GM19468 (cell line): Measurements from ENCODE around the gene NEUROG1.
"Not testable (repeated sequence)": the region's sequence is repeated elsewhere in the genome, so short reads cannot be mapped to it uniquely, and the experiment has no call there.

Experiments used
- ATAC-seq: cut with Tn5 transposase; IDR thresholded peaks from one replicate; pipeline ENCODE4 v1.9.1; 2021; ENCODE audit warnings: mild to moderate bottlenecking, moderate library complexity, moderate number of reproducible peaks; ENCODE audit not compliant: unreplicated experiment; ENCODE audit errors: extremely low read depth

Gene NEUROG1

GRCh38 chr5:135541807-135542502, 6.2 kb upstream of the NEUROG1 start:
- no peak for ATAC-seq

GRCh38 chr5:135539430-135540005, 3.8 kb upstream of the NEUROG1 start:
- ATAC-seq = no peak

DNA sequence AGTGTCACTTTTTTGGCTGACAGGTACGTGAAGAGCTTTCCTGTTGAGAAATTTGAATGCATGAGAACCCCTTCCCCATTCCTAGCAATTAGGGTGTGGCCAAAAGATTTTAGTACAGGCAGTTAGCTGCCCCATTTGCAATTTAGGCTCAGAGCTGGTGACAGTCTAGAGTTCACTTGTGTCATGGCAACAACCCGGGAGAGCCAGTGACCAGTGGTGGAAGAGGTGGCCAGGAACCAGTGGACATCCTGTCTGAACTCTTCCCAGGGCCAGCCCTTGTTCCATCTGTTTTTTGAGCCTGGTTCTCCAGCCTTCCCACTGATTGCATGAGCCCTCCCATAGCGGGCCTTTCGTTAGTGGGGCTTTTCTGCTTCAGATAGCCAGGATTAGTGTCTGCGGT, 2.5 kb upstream of the NEUROG1 start:
- ATAC-seq = no peak

DNA sequence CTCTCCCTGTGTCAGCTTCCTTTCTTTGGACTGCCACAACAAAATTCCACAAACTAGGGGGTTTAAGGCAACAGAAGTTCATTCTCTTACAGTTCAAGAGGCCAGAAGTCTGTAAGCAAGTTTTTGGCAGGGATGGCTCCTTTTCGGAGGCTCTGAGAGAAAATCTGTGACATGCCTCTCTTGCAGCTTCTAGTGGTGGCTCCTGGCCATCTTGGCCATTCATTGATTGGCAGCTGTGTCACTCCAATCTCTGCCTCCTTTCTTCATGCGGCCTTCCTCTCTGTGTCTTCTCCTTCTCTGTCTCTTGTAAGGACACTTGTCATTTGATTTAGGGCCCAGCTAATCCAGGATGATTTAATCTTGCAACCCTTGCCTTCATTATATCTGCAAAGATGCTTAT, 2.0 kb upstream of the NEUROG1 start:
- no peak for ATAC-seq

DNA sequence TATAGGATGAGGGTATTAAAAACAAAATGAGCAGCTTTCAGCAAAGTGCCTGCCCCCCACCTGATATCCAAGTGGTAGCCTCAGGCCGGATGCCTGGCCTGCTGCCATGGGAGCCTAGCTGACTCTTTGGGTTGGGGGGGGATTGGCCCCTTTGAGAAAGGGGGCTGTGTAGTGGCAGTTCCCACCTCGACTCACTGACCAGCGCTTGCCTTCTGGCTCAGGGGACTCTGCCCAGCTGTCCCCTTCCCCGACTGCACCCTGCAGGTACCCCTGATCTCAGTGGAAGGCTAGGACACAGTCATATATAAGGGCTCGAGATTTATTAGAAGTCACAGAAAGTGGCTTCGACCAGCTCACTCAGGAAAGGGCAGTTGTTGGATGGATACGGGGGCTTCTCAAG, 1.5 kb upstream of the NEUROG1 start:
- ATAC-seq = no peak

GRCh38 chr5:135535420-135535819, 344 bp downstream of the NEUROG1 start:
- no peak for ATAC-seq

DNA sequence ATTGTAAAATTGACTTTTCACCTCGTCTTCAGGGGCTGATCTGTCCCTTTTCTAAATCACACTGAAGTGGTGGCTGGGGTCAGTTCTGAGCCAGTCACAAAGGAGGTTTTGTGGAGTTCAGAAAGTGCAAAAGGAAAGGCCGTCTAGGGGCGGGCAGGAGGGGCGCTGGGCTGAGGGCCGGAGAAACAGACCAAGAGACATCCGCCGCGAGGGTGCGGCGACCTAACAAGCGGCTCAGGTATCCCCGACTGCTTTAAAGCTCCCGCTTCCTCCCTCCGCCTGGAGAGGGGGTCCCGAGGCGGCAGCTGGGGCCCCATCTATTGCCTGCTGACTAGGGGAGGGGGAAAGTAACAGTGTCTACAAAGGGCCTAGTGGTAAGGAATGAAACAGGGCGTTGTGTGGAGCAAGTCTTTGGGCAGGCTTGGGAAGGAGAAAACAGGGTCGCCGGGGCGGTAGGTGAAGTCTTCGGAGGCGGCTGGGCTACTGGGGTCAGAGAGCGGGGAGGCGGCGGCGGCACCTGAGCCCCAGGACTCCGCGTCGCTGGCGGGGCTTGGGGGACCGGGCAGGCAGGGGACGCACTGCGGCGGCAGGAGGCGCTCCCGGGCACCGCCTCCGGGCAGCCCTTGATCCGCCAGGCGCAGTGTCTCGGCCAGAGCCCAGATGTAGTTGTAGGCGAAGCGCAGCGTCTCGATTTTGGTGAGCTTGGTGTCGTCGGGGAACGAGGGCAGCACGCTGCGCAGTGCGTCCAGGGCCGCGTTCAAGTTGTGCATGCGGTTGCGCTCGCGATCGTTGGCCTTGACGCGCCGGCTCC, 950 bp downstream of the NEUROG1 start:
- ATAC-seq = no peak

DNA sequence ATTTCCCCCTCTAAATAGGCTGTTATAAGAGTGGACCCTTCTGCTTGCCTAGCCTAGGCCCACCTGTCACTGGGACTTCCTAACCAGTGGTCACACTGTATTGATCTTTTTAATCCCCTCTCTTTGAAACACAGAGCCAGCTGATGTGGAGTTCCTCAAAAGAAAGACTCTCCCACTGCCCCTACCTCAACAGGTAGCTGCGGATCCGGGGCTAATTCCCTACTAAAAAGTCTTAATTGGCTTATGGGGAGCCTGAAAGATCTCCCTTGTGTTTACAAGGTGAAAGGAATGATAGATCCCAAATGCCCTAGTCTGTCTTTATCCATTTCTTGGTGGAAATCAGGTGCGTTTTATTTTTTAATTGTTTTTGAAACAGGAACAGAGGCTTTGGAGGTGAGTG, 2.0 kb downstream of the NEUROG1 start:
- no peak for ATAC-seq

DNA sequence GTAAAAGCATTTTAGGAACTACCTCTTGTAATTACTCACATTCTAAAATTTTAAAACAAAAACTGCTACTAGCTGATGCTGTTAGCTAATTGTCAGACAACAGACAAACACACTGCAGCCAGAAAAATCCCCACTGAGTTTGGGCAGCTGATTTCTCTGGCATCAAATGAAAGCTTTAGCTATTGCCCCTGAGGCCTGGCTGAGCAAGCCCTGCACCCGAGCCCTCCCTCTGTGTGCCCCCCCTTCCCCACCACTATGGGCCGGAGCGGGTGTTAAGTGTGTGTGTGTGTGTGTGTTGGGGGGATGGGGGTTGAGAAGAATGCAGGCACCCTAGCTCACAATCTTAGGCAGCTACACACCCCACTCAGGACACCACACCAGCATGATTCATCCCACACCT, 2.4 kb downstream of the NEUROG1 start:
- ATAC-seq = no peak

- not testable (repeated sequence) for ATAC-seq
Observed at GRCh38 chr5:135529576-135529975, 6.2 kb downstream of the NEUROG1 start.

DNA sequence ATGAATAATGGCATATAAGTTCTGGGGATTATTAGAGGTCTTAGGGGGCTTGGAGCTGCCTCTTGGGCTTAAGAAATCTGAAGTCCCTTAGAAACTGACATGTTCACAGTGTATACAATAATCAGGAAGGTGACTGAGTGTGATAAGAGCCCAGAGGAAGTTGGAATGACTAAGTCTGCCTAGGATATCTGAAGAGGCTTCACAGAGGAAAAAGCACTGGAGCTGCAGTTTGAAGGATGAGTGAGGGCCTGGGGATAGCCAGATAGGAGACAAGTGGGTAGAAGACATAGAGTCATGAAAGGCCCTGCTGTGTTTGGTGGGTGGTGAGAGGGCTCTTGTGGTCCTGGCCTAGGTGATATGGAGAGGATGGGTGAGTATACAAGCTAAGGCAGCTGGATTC, 8.8 kb downstream of the NEUROG1 start:
- ATAC-seq = no peak

DNA sequence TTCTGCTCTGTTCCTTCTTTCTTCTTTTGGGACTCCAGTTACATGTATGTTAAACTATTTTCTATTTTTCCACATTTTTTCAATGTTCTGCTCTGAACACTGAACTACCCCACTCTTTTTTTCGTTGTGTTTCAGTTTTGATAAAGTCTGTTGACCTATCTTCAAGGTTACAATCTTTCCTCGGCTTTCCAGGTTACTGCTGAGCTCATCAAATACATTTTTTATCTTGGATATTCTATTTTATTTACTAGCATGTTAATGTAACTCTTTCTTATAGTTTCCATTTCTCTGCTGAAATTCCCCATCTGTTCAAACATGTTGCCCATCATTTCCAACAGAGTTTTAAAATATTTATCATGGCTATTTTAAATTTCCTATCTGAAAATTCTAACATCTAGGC, 13.8 kb downstream of the NEUROG1 start:
- ATAC-seq = no peak

- ATAC-seq = no peak
Observed at GRCh38 chr5:135517631-135518030, 18.1 kb downstream of the NEUROG1 start.

GRCh38 chr5:135514116-135514515, 21.6 kb downstream of the NEUROG1 start:
- ATAC-seq = no peak

- no peak for ATAC-seq
Observed at GRCh38 chr5:135511761-135512575, 23.8 kb downstream of the NEUROG1 start.

DNA sequence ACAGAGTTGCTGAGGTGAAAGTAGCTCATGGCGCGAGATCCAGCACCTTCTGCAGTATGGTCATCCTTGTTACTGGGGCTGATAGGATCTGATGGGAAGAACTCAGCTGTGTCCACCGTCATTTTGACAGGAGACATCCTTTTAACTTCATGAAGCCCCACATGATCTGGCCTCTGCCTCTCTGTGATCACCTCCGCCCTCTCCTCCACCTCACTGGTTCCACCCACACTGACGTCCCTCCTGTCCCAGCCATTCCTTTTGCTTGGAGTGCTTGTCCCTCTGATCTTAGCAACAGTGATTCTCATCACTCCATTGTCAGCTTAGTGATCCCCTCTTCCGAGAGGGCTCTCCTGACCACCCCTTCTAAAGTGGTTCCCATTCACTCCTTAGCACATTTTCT, 25.8 kb downstream of the NEUROG1 start:
- no peak for ATAC-seq

DNA sequence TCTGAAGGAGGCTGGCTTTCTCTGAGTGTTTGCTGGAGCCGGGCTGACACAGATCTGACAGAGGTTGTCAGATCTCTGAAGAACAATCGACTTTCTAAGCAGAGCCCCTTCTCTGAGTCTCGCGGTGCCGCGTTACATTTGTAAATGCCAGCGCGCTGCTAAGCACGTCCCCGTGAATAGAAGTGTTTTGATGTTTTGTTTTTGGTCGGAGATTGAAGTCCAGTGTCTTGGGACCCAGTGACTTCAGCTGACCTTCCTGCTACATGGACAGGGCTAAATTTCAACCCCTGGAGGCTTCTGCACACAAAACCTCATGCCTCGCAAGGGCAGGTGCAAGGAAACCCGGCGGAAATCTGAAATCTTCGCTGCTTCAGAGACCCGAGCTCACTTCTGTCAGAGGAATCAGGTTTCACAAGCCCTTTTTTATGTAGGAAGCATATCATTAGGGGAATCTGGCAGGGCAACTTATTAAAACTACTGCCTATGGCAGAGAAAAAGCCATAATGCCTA, 27.2 kb downstream of the NEUROG1 start:
- no peak for ATAC-seq

DNA sequence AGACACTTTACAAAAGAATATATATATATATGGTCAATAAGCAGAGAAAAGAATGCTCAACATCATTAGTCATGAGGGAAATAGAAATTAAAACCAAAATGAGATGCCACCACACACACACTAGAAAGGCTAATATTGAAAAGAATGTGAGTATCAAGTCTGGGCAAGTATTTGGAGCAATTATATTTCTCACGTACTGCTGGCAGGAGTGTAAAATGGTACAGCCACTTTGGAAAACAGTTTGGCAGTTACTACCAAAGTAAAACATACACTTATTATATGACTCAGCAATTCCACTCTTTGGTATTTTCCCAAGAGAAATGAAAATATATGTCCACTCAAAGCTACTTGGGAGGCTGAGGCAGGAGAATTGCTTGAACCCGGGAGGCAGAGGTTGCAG, 29.8 kb downstream of the NEUROG1 start:
- no peak for ATAC-seq

- no peak for ATAC-seq
Observed at GRCh38 chr5:135504376-135504775, 31.4 kb downstream of the NEUROG1 start.

- ATAC-seq = no peak
Observed at GRCh38 chr5:135503871-135504270, 31.9 kb downstream of the NEUROG1 start.
